Karpas-422 (cell line): ENCODE measurements around the gene PTER. TPM values are rescaled to one million over a fixed set of nuclear protein-coding genes. Genes with fewer than 3 reads are reported as not detected.

Source experiments
- DNase-seq: peaks from one replicate; pipeline ENCODE4 v3.0.0-alpha.2; 2015
- H2AFZ ChIP-seq: fragments of 200-600 bp; sonication (generic); 2 replicates; pipeline ENCODE4 v1.6.1; 2014; ENCODE audit warnings: antibody characterized with exemption, low read length, mixed read lengths
- H3K27ac ChIP-seq: fragments of 200-600 bp; sonication (generic); 2 replicates; pipeline ENCODE4 v1.5.1; 2014; ENCODE audit warnings: mild to moderate bottlenecking, low read length, moderate library complexity
- H3K27me3 ChIP-seq: fragments of 200-600 bp; sonication (generic); 2 replicates; pipeline ENCODE4 v1.6.1; 2014; ENCODE audit warnings: low read length, mixed read lengths
- H3K36me3 ChIP-seq: fragments of 200-600 bp; sonication (generic); 2 replicates; pipeline ENCODE4 v1.6.1; 2014; ENCODE audit warnings: low read length, mixed read lengths; ENCODE audit not compliant: insufficient read depth
- H3K4me1 ChIP-seq: fragments of 200-600 bp; sonication (generic); 2 replicates; pipeline ENCODE4 v1.6.1; 2014; ENCODE audit warnings: mild to moderate bottlenecking, low read length, mixed read lengths
- H3K4me2 ChIP-seq: fragments of 200-600 bp; sonication (generic); 2 replicates; pipeline ENCODE4 v1.6.1; 2014; ENCODE audit warnings: low read length, low read depth, mild to moderate bottlenecking; ENCODE audit not compliant: poor library complexity, severe bottlenecking
- H3K4me3 ChIP-seq: fragments of 200-600 bp; sonication (generic); 2 replicates; pipeline ENCODE4 v1.5.1; 2014; ENCODE audit warnings: mild to moderate bottlenecking, antibody characterized with exemption, low read length, mixed read lengths
- H3K79me2 ChIP-seq: fragments of 200-600 bp; sonication (generic); 2 replicates; pipeline ENCODE4 v1.6.1; 2014; ENCODE audit warnings: mild to moderate bottlenecking, low read length, mixed read lengths
- H3K9ac ChIP-seq: fragments of 200-600 bp; sonication (generic); 2 replicates; pipeline ENCODE4 v1.6.0; 2014; ENCODE audit warnings: low read length
- H3K9me2 ChIP-seq: fragments of 200-600 bp; sonication (generic), shearing (Covaris generic); replicated peaks from 2 replicates; pipeline ENCODE4 v1.6.0; 2014; ENCODE audit warnings: mild to moderate bottlenecking, low read length, moderate library complexity; ENCODE audit not compliant: insufficient read depth
- H3K9me3 ChIP-seq: fragments of 300-700, 200-600 bp; sonication (generic); 2 replicates; pipeline ENCODE4 v1.6.1; 2014; ENCODE audit warnings: low read length, mixed read lengths
- H4K20me1 ChIP-seq: fragments of 200-600 bp; sonication (generic); 2 replicates; pipeline ENCODE4 v1.6.1; 2014; ENCODE audit warnings: mild to moderate bottlenecking, antibody characterized with exemption, low read length, low read depth; ENCODE audit not compliant: insufficient read depth
- total RNA-seq: library from RNA; depleted of rRNA; stranded (reverse); fragments of >200 nt; shearing (Covaris generic); gene quantifications from 2 replicates; pipeline ENCODE4 v1.2.3, GENCODE V29; 2014; ENCODE audit warnings: low replicate concordance

Gene PTER
- total RNA-seq, 1 experiment from 2014 or later, result 40.1 TPM

DNA sequence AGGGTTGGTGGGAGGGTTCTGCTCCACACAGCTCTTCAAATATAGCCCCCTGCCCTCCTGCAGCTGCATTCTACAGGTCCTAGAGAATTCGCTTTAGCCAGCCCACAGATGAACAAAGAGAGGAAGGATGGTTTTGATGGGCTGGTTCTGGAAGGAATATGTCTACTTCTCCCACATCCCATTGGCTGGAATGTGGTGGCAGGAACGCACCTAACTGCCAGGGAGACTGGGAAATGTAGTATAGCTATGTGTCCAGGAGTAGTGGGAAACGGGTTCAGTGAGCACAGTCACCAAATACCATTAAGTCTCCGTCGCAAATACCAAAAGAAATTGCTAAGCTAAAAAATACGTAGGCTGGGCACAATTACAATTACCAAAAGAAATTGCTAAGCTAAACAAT is 7.3 kb upstream of the PTER start:
- no peaks in the 10 kb centered on the region for H3K79me2 ChIP-seq
- H3K4me2 ChIP-seq, result no peak overlapping the region
- no peaks in the 10 kb centered on the region for H3K27me3 ChIP-seq
- H3K4me1 ChIP-seq, result no peaks in the 10 kb centered on the region
- H4K20me1 ChIP-seq, result no peaks in the 10 kb centered on the region
- no peak overlapping the region for H3K9ac ChIP-seq
- no peak overlapping the region for H3K4me3 ChIP-seq
- no peaks in the 10 kb centered on the region for H3K9me3 ChIP-seq
- no peak for DNase-seq
- H3K36me3 ChIP-seq, result no peaks in the 10 kb centered on the region
- no peak overlapping the region for H3K27ac ChIP-seq
- no peaks in the 10 kb centered on the region for H3K9me2 ChIP-seq
- H2AFZ ChIP-seq, result no peak overlapping the region

GRCh38 chr10:16436367-16436757 is 448 bp upstream of the PTER start:
- peaks cover 45% of the 10 kb centered on the region for H3K4me1 ChIP-seq
- H3K4me3 ChIP-seq, result peak overlapping the region; percentile 67
- no peaks in the 10 kb centered on the region for H3K27me3 ChIP-seq
- H3K36me3 ChIP-seq, result peaks cover 6% of the 10 kb centered on the region; the same call in 1 of the 2 replicates
- peaks cover 41% of the 10 kb centered on the region for H3K79me2 ChIP-seq
- H2AFZ ChIP-seq, result peak overlapping the region; percentile 94
- peak overlapping the region; percentile 56 for H3K9ac ChIP-seq
- H3K27ac ChIP-seq, result no peak overlapping the region
- H3K9me2 ChIP-seq, result no peaks in the 10 kb centered on the region
- H4K20me1 ChIP-seq, result peaks cover 5% of the 10 kb centered on the region; the same call in 1 of the 2 replicates
- DNase-seq, result no peak
- peak overlapping the region; percentile 67 for H3K4me2 ChIP-seq
- no peaks in the 10 kb centered on the region for H3K9me3 ChIP-seq

DNA sequence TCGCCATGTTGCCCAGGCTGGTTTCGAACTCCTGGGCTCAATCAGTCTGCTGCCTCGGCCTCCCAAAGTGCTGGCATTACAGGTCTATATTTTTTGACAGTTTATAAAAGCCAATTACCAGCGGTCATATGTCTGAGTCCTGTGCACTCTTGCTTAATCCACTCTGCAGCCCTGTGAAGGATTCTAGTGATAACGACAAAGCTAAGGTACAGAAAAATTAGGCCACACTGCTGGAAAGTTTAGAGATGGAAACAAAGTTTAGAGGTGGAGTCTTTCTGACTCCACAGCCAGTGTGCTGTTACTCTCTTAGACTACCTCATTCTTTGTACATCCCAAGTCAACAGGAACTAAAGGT is 707 bp downstream of the PTER start:
- Histone ChIP-seq H3K4me2 (peak overlapping the region; percentile 67), H3K4me3 (peak overlapping the region; percentile 67), H2AFZ (no peak overlapping the region), H3K9me3 (no peaks in the 10 kb centered on the region), H3K79me2 (peaks cover 53% of the 10 kb centered on the region), H3K9ac (peak overlapping the region; percentile 77), H3K27me3 (no peaks in the 10 kb centered on the region), H3K9me2 (no peaks in the 10 kb centered on the region), H4K20me1 (peaks cover 11% of the 10 kb centered on the region; the same call in 1 of the 2 replicates), H3K36me3 (peaks cover 13% of the 10 kb centered on the region; the same call in 1 of the 2 replicates), H3K27ac (peak overlapping the region; percentile 3; the same call in 1 of the 2 replicates), H3K4me1 (peaks cover 50% of the 10 kb centered on the region)
- no peak for DNase-seq

- H3K79me2 ChIP-seq, result peaks cover 71% of the 10 kb centered on the region
These were observed 2.5 kb downstream of the PTER start for GRCh38 chr10:16439295-16439694.

DNA sequence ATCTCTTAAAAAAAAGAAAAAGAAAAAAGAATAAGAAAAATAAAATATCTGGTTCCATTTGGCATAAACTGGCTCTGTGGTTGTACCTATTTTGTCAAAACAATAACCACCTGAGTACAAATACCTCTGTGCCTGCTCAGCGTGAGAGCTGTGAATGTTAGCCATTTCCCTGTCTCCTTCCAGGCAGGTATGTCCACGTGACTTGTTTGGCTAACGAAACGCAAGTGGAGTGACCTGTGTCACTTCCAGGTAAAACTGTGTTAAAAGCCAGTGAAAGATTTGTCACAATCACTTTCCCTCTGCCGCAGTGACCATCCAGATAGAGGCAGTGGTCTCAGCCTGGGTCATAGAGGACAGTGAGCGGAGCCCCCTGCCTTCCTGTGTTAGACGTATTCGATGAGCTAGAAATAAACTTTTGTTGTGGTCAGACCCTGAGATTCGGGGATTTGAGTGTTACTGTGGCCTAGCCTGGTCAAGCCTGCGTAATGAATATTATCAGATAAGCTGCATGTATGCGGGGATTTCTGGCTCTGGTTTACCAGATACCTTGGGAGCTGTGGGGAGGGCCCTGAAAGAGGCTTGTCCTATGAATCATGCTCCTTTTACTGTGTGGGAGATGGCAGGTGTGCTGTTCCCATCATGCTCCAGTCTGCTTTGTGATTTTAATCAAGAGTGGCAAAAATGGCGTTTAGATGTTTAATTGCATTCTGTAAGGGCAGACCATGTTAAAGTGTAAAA is 3.8 kb downstream of the PTER start:
- no peak overlapping the region for H2AFZ ChIP-seq
- H3K4me1 ChIP-seq, result peaks cover 50% of the 10 kb centered on the region
- no peaks in the 10 kb centered on the region for H3K9me3 ChIP-seq
- peaks cover 83% of the 10 kb centered on the region for H3K79me2 ChIP-seq
- DNase-seq, result no peak
- no peaks in the 10 kb centered on the region for H3K9me2 ChIP-seq
- peaks cover 20% of the 10 kb centered on the region for H4K20me1 ChIP-seq
- H3K4me3 ChIP-seq, result no peak overlapping the region
- H3K9ac ChIP-seq, result no peak overlapping the region
- peaks cover 16% of the 10 kb centered on the region; the same call in 1 of the 2 replicates for H3K36me3 ChIP-seq
- H3K27ac ChIP-seq, result no peak overlapping the region
- H3K27me3 ChIP-seq, result no peaks in the 10 kb centered on the region
- H3K4me2 ChIP-seq, result peak overlapping the region; percentile 22

More at GRCh38 chr10:16439295-16439694, 2.5 kb downstream of the PTER start:
- Histone ChIP-seq H2AFZ (no peak overlapping the region), H3K9ac (peak overlapping the region; percentile 31; the same call in 1 of the 2 replicates), H4K20me1 (peaks cover 11% of the 10 kb centered on the region; the same call in 1 of the 2 replicates), H3K9me2 (no peaks in the 10 kb centered on the region), H3K9me3 (no peaks in the 10 kb centered on the region), H3K4me1 (peaks cover 50% of the 10 kb centered on the region), H3K4me3 (peak overlapping the region; percentile 67), H3K27ac (peak overlapping the region; percentile 39; the same call in 1 of the 2 replicates), H3K27me3 (no peaks in the 10 kb centered on the region), H3K4me2 (peak overlapping the region; percentile 67), H3K36me3 (peaks cover 15% of the 10 kb centered on the region; the same call in 1 of the 2 replicates)
- no peak for DNase-seq

GRCh38 chr10:16441173-16441840 is 4.5 kb downstream of the PTER start:
- H3K9me3 ChIP-seq, result no peaks in the 10 kb centered on the region
- peaks cover 46% of the 10 kb centered on the region for H3K4me1 ChIP-seq
- H3K9ac ChIP-seq, result no peak overlapping the region
- H3K27me3 ChIP-seq, result no peaks in the 10 kb centered on the region
- H3K9me2 ChIP-seq, result no peaks in the 10 kb centered on the region
- H4K20me1 ChIP-seq, result peaks cover 27% of the 10 kb centered on the region
- peaks cover 19% of the 10 kb centered on the region for H3K36me3 ChIP-seq
- H3K79me2 ChIP-seq, result peaks cover 91% of the 10 kb centered on the region
- H2AFZ ChIP-seq, result no peak overlapping the region
- no peak overlapping the region for H3K27ac ChIP-seq
- no peak overlapping the region for H3K4me3 ChIP-seq
- no peak for DNase-seq
- H3K4me2 ChIP-seq, result peak overlapping the region; percentile 22

DNA sequence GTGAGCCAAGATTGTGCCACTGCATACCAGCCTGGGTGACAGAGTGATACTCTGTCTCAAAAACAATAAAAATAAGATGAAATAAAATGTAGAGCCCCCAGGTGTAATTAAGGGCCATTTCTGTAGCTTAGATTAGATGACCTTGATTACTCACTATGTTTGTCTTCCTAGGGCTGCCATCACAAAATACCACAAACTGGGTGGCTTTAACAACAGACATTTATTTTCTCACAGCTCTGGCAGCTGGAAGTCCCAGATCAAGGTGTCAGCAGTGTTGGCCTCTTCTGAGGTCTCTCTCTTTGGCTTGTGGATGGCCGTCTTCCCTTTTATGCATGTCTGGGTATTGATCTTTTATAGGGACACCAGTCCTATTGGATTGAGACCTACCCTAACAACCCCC is 6.1 kb downstream of the PTER start:
- Histone ChIP-seq H3K27ac (no peak overlapping the region), H3K4me3 (no peak overlapping the region), H3K36me3 (peaks cover 23% of the 10 kb centered on the region), H4K20me1 (peaks cover 28% of the 10 kb centered on the region), H3K9ac (no peak overlapping the region), H3K4me2 (no peak overlapping the region), H3K4me1 (peaks cover 38% of the 10 kb centered on the region), H3K79me2 (peaks cover 100% of the 10 kb centered on the region), H3K9me3 (no peaks in the 10 kb centered on the region), H2AFZ (no peak overlapping the region), H3K9me2 (no peaks in the 10 kb centered on the region), H3K27me3 (no peaks in the 10 kb centered on the region)
- no peak for DNase-seq

DNA sequence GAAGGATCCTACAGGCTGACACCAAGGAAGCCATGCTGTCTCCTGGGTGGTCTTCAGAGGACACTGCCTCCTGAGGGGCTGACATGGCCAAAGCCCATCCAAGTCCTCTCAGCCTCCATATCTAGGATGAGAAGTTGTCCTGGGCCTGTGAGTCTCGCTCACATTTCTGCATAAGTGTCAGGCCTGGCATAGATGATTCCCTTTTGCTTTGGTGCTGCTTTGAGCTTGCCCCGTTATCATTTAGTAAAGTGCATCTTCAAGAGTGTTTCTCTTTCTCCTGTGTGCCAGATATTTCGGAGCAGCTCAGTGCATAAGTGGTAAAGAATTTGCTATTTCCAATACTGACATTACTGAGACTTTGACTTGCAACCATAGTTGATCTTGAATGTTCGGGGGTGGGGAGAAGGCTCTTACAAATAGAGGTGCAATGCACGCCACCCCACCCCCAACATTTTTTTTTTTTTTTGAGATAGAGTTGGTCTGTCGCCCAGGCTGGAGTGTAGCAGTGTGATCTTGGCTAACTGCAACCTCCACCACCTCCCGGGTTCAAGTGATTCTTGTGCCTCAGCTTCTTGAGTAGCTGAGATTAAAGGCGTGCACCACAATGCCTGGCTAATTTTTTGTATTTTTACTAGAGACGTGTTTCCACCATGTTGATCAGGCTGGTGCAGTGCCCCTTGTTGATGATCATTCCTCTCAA is 9.1 kb downstream of the PTER start:
- DNase-seq, result no peak
- Histone ChIP-seq H4K20me1 (peaks cover 24% of the 10 kb centered on the region), H3K79me2 (peaks cover 100% of the 10 kb centered on the region), H3K4me1 (peaks cover 9% of the 10 kb centered on the region), H3K9me2 (no peaks in the 10 kb centered on the region), H2AFZ (no peak overlapping the region), H3K4me2 (no peak overlapping the region), H3K36me3 (peaks cover 31% of the 10 kb centered on the region), H3K9me3 (no peaks in the 10 kb centered on the region), H3K9ac (no peak overlapping the region), H3K27me3 (no peaks in the 10 kb centered on the region), H3K4me3 (no peak overlapping the region), H3K27ac (no peak overlapping the region)
